Skeletal muscle satellite cell (primary cell): ENCODE measurements around the gene PCDH18.
"Not testable (repeated sequence)": the region's sequence is repeated elsewhere in the genome, so short reads cannot be mapped to it uniquely, and the experiment has no call there.

Experiments
- H3K27me3 ChIP-seq: 2 replicates; pipeline ENCODE4 v1.7.0; 2013; ENCODE audit warnings: low read length; ENCODE audit not compliant: control insufficient read depth, insufficient read depth
- H3K36me3 ChIP-seq: 2 replicates; pipeline ENCODE4 v1.7.0; 2013; ENCODE audit warnings: mild to moderate bottlenecking, control low read depth, low read length; ENCODE audit not compliant: insufficient read depth
- H3K4me1 ChIP-seq: 2 replicates; pipeline ENCODE4 v1.7.0; 2013; ENCODE audit warnings: low read length; ENCODE audit not compliant: control insufficient read depth, insufficient read depth
- H3K4me2 ChIP-seq: 2 replicates; pipeline ENCODE4 v1.7.0; 2013; ENCODE audit warnings: mild to moderate bottlenecking, low read length
- H3K4me3 ChIP-seq: 2 replicates; pipeline ENCODE4 v1.7.0; 2013; ENCODE audit warnings: low read length
- H3K9ac ChIP-seq: 2 replicates; pipeline ENCODE4 v1.7.0; 2013; ENCODE audit warnings: mild to moderate bottlenecking, low read depth, low read length, moderate library complexity
- H3K9me3 ChIP-seq: replicated peaks from 2 replicates; pipeline ENCODE4 v1.7.0; 2013; ENCODE audit warnings: mild to moderate bottlenecking, control low read depth, low read length

The PCDH18 gene

DNA sequence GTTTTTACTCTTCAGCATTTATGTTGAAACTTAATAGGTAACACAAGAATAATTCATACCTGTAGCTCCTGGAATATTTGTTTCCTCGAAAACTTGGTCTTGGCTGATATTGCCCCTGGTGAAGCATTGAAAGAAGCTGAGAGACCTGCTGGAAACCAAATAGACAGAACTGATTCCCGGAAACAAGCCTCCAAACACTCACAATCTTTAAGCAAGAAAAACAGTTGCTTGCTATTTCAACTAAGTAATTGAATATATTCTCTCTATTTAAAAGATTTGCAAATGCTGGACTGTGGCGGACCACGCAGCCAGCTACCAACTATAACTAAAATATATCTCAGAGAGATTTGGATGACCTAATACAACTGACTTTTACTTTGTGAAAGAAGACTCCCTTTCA is 3.6 kb downstream of the PCDH18 start:
- Histone ChIP-seq H3K4me1 (peaks cover 37% of the 10 kb centered on the region), H3K4me3 (peak overlapping the region; percentile 85), H3K4me2 (peak overlapping the region; percentile 81), H3K9me3 (no peaks in the 10 kb centered on the region), H3K9ac (no peak overlapping the region), H3K27me3 (no peaks in the 10 kb centered on the region), H3K36me3 (peaks cover 54% of the 10 kb centered on the region)

DNA sequence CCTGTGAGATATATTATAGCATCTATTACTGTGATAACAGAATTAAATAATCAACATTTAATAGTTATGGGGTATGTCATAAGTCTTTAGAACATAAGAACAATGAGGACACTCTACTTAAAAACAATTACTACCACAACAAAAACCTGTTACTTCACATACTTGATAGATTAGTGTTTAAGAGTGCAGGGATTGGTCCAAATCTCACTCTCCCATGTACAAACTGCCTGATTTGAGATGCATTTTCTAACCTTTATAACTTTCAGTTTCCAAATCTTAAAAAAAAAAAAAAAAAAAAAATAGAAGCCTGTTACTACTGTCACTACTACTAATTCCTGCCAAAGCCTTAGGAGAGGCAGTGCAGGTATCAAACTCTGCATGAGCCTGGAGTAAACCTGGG is 5.6 kb downstream of the PCDH18 start:
- Histone ChIP-seq H3K27me3 (no peaks in the 10 kb centered on the region), H3K4me2 (peak overlapping the region; percentile 3), H3K9me3 (no peaks in the 10 kb centered on the region), H3K4me1 (peaks cover 28% of the 10 kb centered on the region), H3K4me3 (no peak overlapping the region), H3K9ac (no peak overlapping the region), H3K36me3 (peaks cover 64% of the 10 kb centered on the region)

DNA sequence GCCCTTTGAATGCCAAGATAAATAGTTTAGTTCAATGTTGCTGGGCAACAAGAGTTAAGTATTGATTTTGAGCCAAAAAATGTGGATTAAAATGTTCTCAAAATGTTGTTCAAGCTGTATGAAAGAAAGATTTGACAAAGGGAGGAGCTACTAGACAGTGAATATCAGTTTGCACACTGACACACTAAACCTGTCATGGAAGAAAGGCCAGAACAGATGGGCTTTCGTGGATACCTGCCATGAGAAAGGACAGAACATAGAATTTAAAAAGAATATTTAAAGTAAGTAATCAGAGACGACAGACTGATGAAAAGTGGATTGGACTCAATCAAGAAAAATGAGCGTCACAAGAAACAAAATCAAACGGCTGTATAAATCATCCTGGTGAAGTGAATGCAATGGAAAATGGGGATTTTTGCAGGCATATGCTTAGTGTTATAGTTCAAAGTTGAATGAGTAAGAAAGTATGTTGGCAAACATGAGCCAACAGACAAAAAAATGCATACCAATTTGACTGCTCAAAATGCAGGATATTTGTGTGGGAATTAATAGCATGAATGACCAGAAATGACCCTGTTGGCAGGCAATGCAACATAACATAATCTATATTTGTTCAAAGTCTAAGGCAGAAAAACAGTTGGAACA is 7.4 kb downstream of the PCDH18 start:
- peak overlapping the region; percentile 14 for H3K9ac ChIP-seq
- H3K9me3 ChIP-seq, result no peaks in the 10 kb centered on the region
- no peak overlapping the region for H3K4me3 ChIP-seq
- H3K4me2 ChIP-seq, result peak overlapping the region; percentile 58
- no peaks in the 10 kb centered on the region for H3K27me3 ChIP-seq
- H3K36me3 ChIP-seq, result peaks cover 67% of the 10 kb centered on the region
- peaks cover 24% of the 10 kb centered on the region for H3K4me1 ChIP-seq

DNA sequence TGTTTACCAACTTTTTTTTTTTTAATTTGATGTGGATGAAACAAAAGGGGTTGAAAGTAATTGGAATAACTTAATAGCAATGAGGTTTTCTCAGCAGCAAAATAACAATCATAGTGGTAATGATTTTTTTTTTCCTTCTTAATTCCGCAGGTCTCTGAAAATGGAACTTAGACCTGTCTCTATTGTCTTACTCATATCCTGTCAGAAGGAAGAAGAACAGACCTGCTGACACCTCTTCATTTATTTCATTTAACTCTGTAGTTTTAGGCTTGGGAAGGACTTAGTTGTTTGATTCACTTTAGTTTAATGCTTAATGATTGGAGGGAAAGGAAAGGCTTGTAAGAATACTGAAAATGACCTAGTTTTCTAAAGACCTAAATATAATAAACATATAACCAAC is 9.0 kb downstream of the PCDH18 start:
- Histone ChIP-seq H3K27me3 (no peaks in the 10 kb centered on the region), H3K36me3 (peaks cover 58% of the 10 kb centered on the region), H3K9me3 (no peaks in the 10 kb centered on the region), H3K4me2 (no peak overlapping the region), H3K9ac (no peak overlapping the region), H3K4me3 (no peak overlapping the region), H3K4me1 (peaks cover 35% of the 10 kb centered on the region)

DNA sequence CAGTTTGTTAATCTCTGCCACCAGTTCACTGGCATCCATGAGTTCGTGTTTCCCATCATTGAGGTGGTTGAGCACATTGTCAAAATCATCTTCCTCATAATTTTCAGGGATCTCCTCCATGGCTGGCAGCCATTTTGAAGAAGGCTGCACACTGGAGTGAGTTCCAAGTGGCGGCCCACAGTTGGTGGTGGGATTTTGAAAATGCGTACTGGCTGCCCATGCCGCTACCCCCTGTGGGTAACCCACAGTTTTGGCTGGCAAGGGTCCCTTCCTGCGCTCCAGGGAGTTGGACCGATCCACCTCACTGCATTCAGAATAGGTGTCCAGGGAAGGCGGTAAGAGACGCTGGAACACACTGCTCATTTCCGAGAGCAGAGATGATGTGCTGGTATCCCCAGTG is 11.2 kb downstream of the PCDH18 start:
- Histone ChIP-seq H3K4me1 (peaks cover 35% of the 10 kb centered on the region), H3K9ac (no peak overlapping the region), H3K27me3 (no peaks in the 10 kb centered on the region), H3K9me3 (no peaks in the 10 kb centered on the region), H3K4me3 (no peak overlapping the region), H3K4me2 (no peak overlapping the region), H3K36me3 (peaks cover 36% of the 10 kb centered on the region)

DNA sequence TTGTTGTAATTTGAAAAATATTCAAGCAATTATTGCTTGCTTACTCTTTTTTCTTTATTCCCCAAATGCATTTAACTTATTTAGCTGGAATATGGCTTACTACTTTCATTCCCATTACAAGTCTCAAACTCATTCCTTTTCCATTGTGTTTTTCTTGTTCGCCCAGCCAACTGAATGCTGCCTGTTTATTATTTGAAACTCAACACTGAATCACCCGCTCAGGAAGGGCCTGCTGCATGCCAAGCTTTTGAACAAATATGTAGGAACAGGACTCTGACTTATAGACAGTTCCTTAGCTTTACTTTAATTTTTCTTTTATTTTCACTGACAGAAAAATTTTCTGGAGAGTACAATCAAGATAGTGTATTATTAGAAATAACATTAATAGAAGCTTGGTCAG is 12.9 kb downstream of the PCDH18 start:
- H3K4me3 ChIP-seq, result no peak overlapping the region
- H3K27me3 ChIP-seq, result no peaks in the 10 kb centered on the region
- no peaks in the 10 kb centered on the region for H3K9me3 ChIP-seq
- peaks cover 22% of the 10 kb centered on the region for H3K4me1 ChIP-seq
- H3K4me2 ChIP-seq, result peak overlapping the region; percentile 16
- peak overlapping the region; percentile 42 for H3K9ac ChIP-seq
- H3K36me3 ChIP-seq, result peaks cover 28% of the 10 kb centered on the region

DNA sequence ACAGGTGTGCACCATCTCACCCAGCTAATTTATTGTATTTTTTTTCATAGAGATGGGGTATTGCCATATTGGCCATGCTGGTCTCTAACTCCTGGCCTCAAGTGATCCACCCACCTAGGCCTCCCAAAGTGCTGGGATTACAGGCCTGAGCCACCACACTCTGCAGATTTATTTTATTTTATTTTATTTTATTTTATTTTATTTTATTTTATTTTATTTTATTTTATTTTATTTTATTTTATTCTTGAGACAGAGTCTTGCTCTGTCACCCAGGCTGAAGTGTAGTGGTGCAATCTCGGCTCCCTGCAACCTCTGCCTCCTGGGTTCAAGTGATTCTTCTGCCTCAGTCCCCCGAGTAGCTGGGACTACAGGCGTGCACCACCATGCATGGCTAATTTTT is 15.0 kb downstream of the PCDH18 start:
- H3K9me3 ChIP-seq, H3K9ac ChIP-seq, H3K27me3 ChIP-seq, H3K4me2 ChIP-seq, H3K4me3 ChIP-seq: not testable (repeated sequence)
- peaks cover 18% of the 10 kb centered on the region for H3K4me1 ChIP-seq
- H3K36me3 ChIP-seq, result peaks cover 15% of the 10 kb centered on the region

DNA sequence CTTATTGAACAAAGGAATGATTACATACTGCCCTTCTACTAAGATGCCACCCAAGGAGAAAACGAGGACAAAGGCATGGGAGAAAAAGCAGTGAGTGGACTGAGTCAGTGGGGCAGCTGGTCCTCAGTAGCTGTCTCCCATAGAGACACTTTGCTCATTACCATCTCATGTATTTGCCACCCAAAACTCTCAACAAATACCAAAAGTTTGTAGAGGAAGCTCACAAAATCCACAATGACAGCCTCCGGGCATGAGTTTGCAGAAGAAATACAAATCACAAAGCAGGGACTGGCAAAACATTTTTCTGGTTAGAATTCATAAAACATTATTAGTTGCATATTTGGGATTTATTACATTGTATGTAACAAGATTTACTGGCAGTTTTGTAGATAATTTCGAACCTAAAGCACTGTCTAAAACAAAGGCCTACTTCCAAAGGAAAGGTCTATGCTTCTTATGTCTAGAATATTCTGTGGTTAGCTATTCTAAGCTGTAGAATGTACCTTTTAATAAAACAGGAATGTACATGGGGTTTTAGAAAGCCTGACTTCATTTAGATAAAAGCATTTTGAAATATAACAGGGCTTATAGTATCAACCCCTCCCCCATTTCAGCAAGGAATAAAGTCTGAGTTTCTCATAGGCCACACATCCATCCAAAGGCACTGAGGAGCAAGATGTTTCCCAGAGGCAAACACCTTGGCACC is 17.7 kb downstream of the PCDH18 start:
- Histone ChIP-seq H3K27me3 (no peaks in the 10 kb centered on the region), H3K9me3 (no peaks in the 10 kb centered on the region), H3K9ac (no peak overlapping the region), H3K36me3 (no peaks in the 10 kb centered on the region), H3K4me3 (no peak overlapping the region), H3K4me2 (no peak overlapping the region), H3K4me1 (peaks cover 31% of the 10 kb centered on the region)

DNA sequence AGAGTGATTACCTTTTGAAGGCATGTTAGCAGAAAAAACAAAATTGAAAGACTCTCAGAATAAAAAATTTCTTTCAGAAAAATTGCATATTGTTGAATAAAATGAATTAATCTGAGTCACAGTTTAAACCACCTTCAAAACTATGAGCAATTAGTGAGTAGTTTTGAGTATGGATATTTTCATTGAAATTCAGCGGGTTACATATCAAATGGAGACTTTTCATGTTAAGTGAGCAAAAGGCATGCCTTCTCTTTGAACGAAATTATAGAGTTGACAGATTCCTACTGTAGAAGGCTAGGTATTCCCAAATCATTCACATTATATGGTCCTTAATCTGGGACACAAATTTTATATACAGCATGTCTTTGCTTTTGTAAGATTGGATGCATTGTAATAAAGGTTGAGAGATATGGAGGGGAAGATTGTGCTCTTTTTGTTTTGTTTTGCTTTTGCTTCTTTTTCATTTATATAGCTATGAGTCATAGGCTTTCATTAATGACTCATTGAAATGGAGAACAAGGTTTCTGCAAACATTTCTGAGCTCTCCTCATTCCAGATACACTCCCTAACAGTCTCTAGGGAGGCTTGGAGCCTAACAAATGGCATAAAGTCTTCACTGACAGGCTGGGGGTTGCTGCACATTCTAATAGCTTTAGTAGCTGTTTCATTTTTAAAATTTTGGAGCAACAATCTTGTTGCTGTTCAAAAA is 21.6 kb downstream of the PCDH18 start:
- no peaks in the 10 kb centered on the region for H3K27me3 ChIP-seq
- peaks cover 20% of the 10 kb centered on the region for H3K4me1 ChIP-seq
- H3K4me3 ChIP-seq, result peak overlapping the region; percentile 52
- H3K9me3 ChIP-seq, result no peaks in the 10 kb centered on the region
- peak overlapping the region; percentile 17 for H3K9ac ChIP-seq
- H3K4me2 ChIP-seq, result peak overlapping the region; percentile 72
- H3K36me3 ChIP-seq, result no peaks in the 10 kb centered on the region

DNA sequence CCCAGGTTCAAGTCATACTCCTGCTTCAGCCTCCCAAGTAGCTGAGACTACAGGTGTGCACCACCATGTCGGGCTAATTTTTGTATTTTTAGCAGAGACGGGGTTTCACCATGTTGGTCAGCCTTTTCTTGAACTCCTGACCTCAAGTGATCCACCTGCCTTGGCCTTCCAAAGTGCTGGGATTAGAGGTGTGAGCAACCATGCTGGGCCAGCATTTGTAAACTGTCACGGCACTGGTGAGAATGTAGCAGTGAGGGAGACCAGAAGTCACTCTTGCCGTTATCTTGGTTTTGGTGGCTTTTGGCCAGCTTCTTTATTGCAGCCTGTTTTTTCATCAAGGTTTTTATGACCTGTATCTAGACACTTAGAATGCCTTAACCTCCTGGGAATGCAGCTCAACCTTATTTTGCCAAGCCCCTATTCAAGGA is 22.4 kb downstream of the PCDH18 start:
- Histone ChIP-seq H3K4me2 (peak overlapping the region; percentile 72), H3K27me3 (no peaks in the 10 kb centered on the region), H3K4me3 (no peak overlapping the region), H3K36me3 (no peaks in the 10 kb centered on the region), H3K4me1 (peaks cover 20% of the 10 kb centered on the region), H3K9ac (no peak overlapping the region), H3K9me3 (no peaks in the 10 kb centered on the region)

DNA sequence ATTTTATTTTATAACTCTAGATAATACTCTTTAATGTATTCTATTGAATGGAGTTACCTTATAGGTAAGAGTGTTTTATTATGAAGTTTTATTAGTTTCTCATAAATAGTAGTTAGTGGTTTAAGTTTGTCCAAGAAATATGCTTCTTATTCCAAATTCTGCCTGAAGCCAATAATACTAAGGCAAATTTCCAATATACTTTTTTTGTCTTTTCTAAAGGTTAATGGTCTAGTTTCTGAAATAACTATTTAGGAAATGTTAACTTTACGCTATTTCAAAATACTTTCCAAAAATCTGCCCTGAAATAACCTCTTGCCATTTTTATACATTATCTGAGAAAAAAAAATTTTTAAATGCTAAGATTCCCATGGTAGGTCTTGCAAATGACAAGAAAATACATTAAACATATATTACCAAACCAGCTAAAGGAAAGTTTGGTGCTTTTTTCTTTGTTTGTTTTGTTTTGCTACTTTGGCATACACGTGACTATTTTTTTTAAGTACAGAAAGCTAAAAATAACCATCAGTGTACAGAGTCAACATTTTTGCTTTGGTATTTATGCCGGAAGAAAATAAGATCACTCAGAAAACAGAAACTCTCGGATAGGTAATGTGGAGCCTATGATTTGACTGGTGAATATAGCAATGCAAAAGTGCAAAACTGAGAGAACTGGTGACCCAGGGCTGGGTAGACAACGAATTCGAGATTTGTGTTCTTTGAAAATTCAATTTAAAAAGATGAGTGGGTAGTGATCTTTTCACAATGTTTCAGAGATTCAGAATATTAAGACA is 29.8 kb downstream of the PCDH18 start:
- no peaks in the 10 kb centered on the region for H3K9me3 ChIP-seq
- no peak overlapping the region for H3K4me2 ChIP-seq
- no peak overlapping the region for H3K9ac ChIP-seq
- no peaks in the 10 kb centered on the region for H3K4me1 ChIP-seq
- no peaks in the 10 kb centered on the region for H3K27me3 ChIP-seq
- no peak overlapping the region for H3K4me3 ChIP-seq
- no peaks in the 10 kb centered on the region for H3K36me3 ChIP-seq
